RWPE2 (cell line): Measurements from ENCODE around the gene SHTN1.

Source experiments
- ATAC-seq: fragments of 200-7000 bp; cut with Tn5 transposase; 3 replicates; pipeline ENCODE4 v1.9.1; 2021; ENCODE audit warnings: low read depth
- DNase-seq: peaks from one replicate; pipeline ENCODE4 v3.0.0-alpha.2; 2020; ENCODE audit warnings: low spot score
- H3K27ac ChIP-seq: fragments of 450-650 bp; 2 replicates; pipeline ENCODE4 v1.5.1; 2017; ENCODE audit warnings: mild to moderate bottlenecking; ENCODE audit not compliant: poor library complexity, severe bottlenecking
- H3K27me3 ChIP-seq: fragments of 250-450 bp; sonication (Bioruptor Pico); 2 replicates; pipeline ENCODE4 v1.5.1; 2021; ENCODE audit warnings: mild to moderate bottlenecking, moderate library complexity; ENCODE audit not compliant: insufficient read depth, poor library complexity, severe bottlenecking
- H3K36me3 ChIP-seq: fragments of 250-450 bp; sonication (Bioruptor Pico); 2 replicates; pipeline ENCODE4 v1.5.1; 2020; ENCODE audit warnings: low read depth, mild to moderate bottlenecking, moderate library complexity
- H3K4me1 ChIP-seq: fragments of 250-450 bp; sonication (Bioruptor Pico); 2 replicates; pipeline ENCODE4 v1.5.1; 2021; ENCODE audit warnings: mild to moderate bottlenecking, moderate library complexity; ENCODE audit not compliant: insufficient read depth, poor library complexity, severe bottlenecking
- H3K4me3 ChIP-seq: fragments of 250-450 bp; sonication (Bioruptor Pico); 2 replicates; pipeline ENCODE4 v1.5.1; 2021; ENCODE audit warnings: mild to moderate bottlenecking, moderate library complexity; ENCODE audit not compliant: severe bottlenecking
- H3K9me3 ChIP-seq: fragments of 250-450 bp; sonication (Bioruptor Pico); 2 replicates; pipeline ENCODE4 v1.5.1; 2021; ENCODE audit warnings: mild to moderate bottlenecking, moderate library complexity; ENCODE audit not compliant: severe bottlenecking
- CTCF ChIP-seq: fragments of 450-650 bp; IDR thresholded peaks from one replicate; pipeline ENCODE4 v1.5.1; 2017; ENCODE audit warnings: mild to moderate bottlenecking, moderate library complexity; ENCODE audit not compliant: poor library complexity, severe bottlenecking

The SHTN1 gene

GRCh38 chr10:116988311-116988710 is 16.7 kb downstream of the SHTN1 start:
- DNase-seq (no peak), ATAC-seq (no peak)
- Histone ChIP-seq H3K4me3 (no peak overlapping the region), H3K27ac (no peak overlapping the region), H3K4me1 (peaks cover 5% of the 10 kb centered on the region), H3K9me3 (no peaks in the 10 kb centered on the region), H3K27me3 (no peaks in the 10 kb centered on the region), H3K36me3 (no peaks in the 10 kb centered on the region)
- TF ChIP-seq CTCF: no peak

- ATAC-seq: peak; percentile 64
- H3K36me3 ChIP-seq: no peaks in the 10 kb centered on the region
- H3K9me3 ChIP-seq: no peaks in the 10 kb centered on the region
- H3K27me3 ChIP-seq: no peaks in the 10 kb centered on the region
- no peak overlapping the region for H3K27ac ChIP-seq
- no peak for DNase-seq
- no peak overlapping the region for H3K4me3 ChIP-seq
- peaks cover 5% of the 10 kb centered on the region for H3K4me1 ChIP-seq
- TF ChIP-seq CTCF: no peak
Observed at GRCh38 chr10:116985611-116986010, 19.4 kb downstream of the SHTN1 start.

- Histone ChIP-seq H3K36me3 (no peaks in the 10 kb centered on the region), H3K9me3 (no peaks in the 10 kb centered on the region), H3K4me1 (peaks cover 5% of the 10 kb centered on the region), H3K27ac (no peak overlapping the region), H3K4me3 (no peak overlapping the region), H3K27me3 (no peaks in the 10 kb centered on the region)
- TF ChIP-seq CTCF: no peak
- DNase-seq: no peak
- ATAC-seq: no peak
Observed at GRCh38 chr10:116984202-116984990, 20.6 kb downstream of the SHTN1 start.

GRCh38 chr10:116980041-116980440 is 24.9 kb downstream of the SHTN1 start:
- Histone ChIP-seq H3K27ac (no peak overlapping the region), H3K27me3 (no peaks in the 10 kb centered on the region), H3K4me3 (no peak overlapping the region), H3K36me3 (peaks cover 8% of the 10 kb centered on the region; the same call in 1 of the 2 replicates), H3K4me1 (peaks cover 2% of the 10 kb centered on the region), H3K9me3 (no peaks in the 10 kb centered on the region)
- no peak for DNase-seq
- TF ChIP-seq CTCF: no peak
- no peak for ATAC-seq

GRCh38 chr10:116978901-116979300 is 26.1 kb downstream of the SHTN1 start:
- Histone ChIP-seq H3K9me3 (no peaks in the 10 kb centered on the region), H3K27ac (no peak overlapping the region), H3K27me3 (no peaks in the 10 kb centered on the region), H3K36me3 (peaks cover 8% of the 10 kb centered on the region; the same call in 1 of the 2 replicates), H3K4me3 (no peak overlapping the region), H3K4me1 (peaks cover 12% of the 10 kb centered on the region)
- DNase-seq (no peak), ATAC-seq (no peak)
- no peak for TF ChIP-seq CTCF
